Measurements from ENCODE around the gene LPP.

DNA sequence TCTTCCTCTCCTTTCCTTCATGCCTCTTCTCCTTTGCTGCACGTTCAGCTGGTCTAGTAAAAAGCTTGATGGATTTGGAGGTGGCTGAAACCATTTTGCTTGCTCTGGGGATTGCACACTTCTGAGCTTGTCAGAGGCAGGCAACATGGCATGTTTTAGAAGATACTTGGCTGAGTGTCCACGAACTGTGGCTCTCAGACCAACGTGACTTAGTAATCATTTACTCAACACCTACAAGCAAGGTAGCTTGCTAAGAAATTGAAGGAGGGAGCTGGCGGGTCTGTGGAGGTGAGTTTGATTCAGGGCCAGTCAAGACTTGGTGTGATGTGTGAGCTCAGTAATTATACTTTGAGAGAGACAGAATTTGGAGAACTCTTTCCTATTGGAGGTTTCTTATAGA, 196.0 kb downstream of the LPP start:
- TF ChIP-seq EZH2 (IDR thresholded peaks at IDR 0.05) (no peak), POLR2AphosphoS5 (IDR thresholded peaks at IDR 0.05; ENCODE audit: borderline replicate concordance, low read depth, low read length) (no peak), FOXP2 (optimal IDR thresholded peaks at IDR 0.05; ENCODE audit: control extremely low read depth, extremely low read length, insufficient read depth) (no peak)

All from SK-N-MC (cell line).